CD4-positive, alpha-beta T cell treated with Interleukin-6 for 4 hours (primary cell): Measurements from ENCODE around the gene CYP3A4.
"Not testable (repeated sequence)": the region's sequence is repeated elsewhere in the genome, so short reads cannot be mapped to it uniquely, and the experiment has no call there.

Source experiments
- DNase-seq: peaks from one replicate; pipeline ENCODE4 v3.0.0-alpha.2; 2020; ENCODE audit warnings: mixed read lengths

The CYP3A4 gene

GRCh38 chr7:99748846-99749579, 35.0 kb downstream of the CYP3A4 start:
- DNase-seq: no peak

GRCh38 chr7:99746915-99747314, 37.1 kb downstream of the CYP3A4 start:
- DNase-seq: not testable (repeated sequence)

GRCh38 chr7:99745395-99745794, 38.6 kb downstream of the CYP3A4 start:
- DNase-seq: not testable (repeated sequence)

DNA sequence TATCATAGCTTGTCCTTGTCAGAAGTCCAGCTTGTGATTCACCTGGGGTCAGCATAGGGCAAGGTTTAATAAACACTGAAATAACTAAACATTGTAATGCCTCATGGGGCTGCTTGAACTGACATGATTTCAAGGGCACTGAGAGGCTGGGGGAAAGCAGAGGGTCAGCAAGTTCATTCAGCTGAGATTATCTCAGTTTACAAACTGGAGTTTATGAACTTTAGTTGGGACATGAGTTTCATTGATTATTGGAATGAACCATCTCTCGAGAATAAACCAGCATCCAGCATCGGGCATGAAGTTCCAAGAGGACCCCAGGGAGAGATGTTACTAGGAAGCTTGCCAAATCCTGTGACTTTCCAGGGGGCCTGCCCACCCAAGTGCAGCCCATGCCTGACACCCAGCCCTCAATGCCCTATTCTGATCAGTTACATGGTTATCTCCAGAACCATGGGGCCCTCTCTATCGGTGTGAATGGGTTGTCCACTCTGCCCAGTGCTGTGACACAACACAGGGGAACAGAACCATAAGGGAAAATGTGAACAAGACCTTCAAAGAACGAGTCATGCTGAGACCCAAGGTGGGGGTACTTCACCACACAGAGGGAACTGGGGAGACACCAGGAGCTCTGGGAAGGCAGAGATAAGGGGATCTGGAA, 41.1 kb downstream of the CYP3A4 start:
- DNase-seq: no peak

- no peak for DNase-seq
Observed at GRCh38 chr7:99741441-99741795, 42.6 kb downstream of the CYP3A4 start.

DNA sequence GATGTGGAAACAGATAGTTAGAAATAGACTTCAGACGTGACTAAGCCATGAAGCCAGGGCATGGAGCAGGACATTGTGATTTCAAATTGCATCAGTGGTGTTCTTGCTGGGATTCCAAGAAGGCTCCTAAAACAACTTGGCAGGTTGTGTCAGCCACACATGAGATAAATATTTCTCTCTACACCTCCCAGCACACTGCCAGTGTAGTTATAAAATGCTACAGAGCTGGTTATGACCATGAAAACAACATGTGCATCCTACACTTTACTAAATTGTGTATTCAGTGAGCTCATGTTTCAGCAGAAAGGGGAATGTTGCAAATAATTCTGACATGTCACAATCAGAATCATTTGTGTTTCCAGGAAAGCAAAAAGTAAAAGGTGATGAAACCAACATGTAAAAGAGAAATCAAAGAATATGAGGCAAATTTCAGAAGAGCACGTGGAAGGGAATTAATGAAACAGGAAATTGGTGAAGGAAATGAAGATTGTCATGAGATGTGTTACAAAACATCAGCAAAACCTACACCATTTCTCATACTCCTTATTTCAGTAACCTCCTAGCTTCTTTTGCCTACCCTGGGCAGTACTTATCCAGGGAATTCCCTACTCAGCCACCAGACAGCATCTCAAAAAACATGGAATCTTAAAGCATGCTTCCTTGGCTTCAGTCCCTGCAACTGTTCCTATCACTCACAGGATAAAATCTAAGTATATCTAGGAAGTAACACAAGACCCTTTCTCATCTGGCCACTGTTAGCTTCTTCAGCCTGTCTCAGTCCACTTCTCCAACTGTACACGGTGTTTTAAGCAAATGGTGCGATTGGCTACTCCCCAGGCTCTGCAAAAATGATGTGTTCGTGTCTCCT, 43.2 kb downstream of the CYP3A4 start:
- no peak for DNase-seq

- no peak for DNase-seq
Observed at GRCh38 chr7:99739699-99740572, 44.0 kb downstream of the CYP3A4 start.

DNA sequence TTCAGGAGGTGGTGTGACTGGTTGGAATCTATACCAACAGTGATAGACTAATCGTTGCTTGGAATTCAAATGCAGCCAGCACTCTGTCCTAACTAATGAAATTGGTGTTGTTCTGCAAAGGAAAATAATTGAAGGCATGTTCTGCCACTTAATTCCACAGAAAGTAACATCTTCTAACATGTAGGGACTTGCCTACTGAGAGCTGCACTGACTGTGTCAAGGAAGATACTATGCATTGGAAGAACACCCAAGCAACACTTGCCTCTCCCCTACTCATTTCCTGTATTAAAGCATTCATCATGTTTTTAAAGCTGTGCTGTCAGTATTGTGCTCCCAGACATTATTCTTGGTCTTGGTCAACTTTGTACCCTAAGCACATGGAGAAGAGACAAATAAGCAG, 46.3 kb downstream of the CYP3A4 start:
- DNase-seq: no peak

- not testable (repeated sequence) for DNase-seq
Observed at GRCh38 chr7:99736667-99737066, 47.3 kb downstream of the CYP3A4 start.

DNA sequence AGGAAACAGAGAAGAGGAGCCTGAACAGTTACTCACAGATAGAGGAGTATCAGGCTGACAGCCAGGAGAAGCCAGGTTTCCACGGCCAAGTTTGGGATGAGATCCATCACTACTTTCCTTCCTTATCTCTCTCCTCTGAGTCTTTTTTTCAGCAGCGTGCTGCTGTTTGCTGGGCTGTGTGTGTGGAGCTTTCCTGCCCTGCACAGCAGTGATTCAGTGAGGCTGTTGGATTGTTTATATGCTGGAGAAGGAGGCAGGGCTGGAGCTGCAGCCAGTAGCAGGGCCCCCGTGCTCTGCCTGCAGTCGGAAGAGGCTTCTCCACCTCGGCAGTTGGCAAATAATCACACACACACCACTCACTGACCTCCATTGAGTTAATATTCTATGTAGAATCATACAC, 49.0 kb downstream of the CYP3A4 start, which contains the start of gene CYP3A7:
Gene CYP3A7 (minus strand): TSS at position 210 of the 400 bp plus-strand sequence. CDS start 103 bp downstream, at position 107.
- no peak for DNase-seq

DNA sequence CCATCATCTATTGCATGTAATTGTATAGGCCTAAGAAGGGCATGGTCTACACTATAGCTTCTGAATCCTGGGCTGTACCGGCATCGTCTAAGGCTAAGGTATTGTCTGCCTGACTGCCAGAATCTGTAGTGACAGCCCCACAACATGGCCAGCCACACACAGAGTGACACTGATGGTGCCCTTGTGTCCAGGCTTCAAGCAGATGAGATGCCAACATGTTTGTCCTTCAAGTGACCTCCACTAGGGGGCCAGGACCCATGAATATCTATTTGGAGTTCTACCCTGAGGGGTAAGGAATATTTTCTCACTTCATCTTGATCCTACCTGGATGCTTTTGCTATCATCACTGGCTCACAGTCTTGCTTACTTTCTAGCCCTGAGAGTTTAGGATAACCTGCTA, 50.5 kb downstream of the CYP3A4 start:
- peak; percentile 9 for DNase-seq

DNA sequence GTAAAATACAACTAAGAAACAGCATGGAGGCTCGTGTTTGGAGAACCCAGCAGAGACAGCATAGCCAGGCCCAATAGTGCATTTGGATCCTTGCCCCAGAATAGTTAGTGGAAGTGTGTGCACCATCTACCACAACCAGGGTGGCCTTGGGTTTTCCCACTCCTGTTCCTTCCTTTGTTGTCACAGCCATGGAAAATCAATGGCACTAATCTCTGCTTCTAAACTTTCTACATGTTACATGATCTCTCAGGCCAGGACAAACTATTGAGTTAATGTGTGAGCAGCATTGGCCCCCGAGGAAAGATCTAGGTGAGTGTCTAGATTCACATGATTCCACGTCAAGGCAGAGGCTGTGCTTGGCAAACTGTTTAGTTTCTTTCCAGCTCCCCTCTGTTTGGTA, 51.0 kb downstream of the CYP3A4 start:
- no peak for DNase-seq

DNA sequence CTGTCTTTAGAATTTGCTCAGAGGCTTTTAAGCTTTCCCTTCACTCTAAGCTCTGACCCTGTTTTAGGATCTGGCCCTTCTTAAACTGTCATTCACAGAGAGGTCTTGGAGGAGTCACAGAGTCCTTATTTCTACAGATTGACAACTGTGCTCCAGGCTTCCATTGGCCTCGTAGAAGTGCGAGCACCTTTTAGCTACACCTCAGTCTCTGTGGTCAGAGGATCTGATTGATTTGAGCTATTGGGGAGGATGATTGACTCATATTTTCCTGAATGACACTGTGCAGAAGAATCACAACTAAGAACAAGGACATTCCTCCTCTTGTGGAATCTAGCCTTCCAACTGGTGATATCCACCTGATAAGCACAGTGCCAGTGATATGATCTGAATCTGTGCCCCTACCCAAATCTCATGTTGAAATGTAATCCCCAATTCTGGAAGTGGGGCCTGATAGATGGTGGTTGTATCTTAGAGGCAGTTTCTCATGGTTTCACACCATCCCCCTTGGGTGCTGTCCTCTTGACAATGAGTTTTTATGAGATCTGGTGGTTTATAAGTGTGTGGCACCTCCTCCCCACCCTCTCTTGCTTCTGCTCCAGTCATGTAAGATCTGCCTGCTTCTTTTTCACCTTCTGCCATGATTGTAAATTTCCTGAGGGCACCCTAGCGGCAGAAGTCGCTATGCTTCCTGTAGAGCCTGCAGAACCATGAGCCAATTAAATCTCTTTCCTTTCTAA, 52.2 kb downstream of the CYP3A4 start:
- DNase-seq: no peak

- DNase-seq: no peak
Observed at GRCh38 chr7:99730992-99731391, 53.0 kb downstream of the CYP3A4 start.

GRCh38 chr7:99730238-99730810, 53.7 kb downstream of the CYP3A4 start:
- no peak for DNase-seq

DNA sequence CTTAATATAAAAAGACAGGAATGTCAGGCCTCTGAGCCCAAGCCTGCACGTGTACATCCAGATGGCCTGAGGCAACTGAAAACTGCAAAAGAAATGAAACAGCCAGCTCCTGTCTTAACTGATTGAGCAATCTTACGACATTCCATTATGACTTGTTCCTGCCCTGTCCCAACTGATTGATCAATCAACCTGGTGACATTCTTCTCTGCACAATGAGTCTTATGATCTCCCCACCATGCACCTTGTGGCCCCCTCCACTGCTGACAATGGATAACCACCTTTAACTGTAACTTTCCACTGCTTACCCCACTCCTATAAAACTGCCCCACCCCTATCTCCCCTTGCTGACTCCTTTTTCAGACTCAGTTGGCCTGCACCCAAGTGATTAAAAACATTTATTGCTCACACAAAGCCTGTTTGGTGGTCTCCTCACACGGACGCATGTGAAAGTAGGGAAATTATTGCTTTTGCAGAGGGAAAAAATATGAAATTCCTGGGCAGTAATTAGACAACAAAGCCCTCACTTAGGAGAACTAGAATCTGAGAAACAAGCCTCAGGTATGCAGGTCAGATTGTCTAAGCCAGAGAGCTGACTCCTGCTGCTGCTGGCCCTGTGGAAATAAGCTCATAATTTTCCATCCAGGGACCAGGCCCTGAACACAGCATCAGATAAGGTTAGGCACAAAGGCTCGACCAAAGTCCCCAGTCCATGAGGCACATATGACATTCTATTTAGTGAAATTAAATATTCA, 54.3 kb downstream of the CYP3A4 start:
- DNase-seq: no peak

- no peak for DNase-seq
Observed at GRCh38 chr7:99728615-99729014, 55.4 kb downstream of the CYP3A4 start.

DNA sequence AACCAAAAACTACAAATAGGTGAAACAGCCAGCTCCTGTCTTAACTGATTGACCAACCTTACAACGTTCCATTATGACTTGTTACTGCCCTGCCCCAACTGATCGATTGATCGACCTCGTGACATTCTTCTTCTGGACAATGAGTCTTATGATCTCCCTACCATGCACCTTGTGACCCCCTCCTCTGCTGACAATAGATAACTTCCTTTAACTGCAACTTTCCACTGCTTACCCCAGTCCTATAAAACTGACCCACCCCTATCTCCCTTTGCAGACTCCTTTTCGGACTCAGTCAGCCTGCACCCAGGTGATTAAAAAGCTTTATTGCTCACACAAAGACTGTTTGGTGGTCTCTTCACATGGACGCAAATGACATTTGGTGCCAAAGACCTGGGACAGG, 60.8 kb downstream of the CYP3A4 start:
- DNase-seq: not testable (repeated sequence)

DNA sequence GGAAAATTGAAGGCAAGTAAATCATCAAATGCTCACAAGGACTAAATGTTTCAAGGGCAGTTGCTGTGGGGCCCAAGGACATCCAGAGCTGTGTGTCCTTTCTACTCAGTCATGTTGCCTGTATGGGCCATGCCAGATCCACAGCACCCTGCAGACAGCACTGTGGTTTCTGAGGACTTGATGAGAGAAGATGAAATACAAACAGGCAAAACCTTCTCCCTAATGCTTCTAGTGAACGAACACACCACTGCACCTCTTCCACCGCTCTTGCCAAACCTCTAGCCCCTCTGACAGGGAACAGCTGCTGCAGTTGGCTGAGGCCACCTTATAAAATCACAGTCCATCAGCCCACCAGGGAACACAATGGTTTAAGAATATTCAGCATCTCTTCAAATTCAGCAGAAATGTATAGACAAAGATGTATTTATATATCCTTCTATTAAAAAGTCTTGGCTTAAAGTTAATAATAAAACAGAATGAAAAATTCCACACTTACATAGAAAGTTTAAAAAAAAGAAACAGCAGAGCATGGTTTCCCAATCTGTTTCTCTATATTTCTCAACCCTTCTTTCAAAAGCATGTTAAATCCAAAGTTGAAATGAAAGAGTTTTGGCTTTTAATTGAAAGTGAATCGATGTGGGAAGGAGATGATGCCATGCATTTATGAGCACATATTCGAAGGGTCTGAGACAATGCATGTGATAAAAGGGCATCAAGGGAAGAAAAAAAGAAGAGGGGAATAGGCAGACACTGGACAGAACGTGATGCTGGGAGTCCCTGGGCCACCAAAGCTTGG, 63.0 kb downstream of the CYP3A4 start:
- DNase-seq: no peak
